ENCODE results near the gene SORCS2.

The SORCS2 gene

GRCh38 chr4:7208509-7209451, 16.4 kb downstream of the SORCS2 start:
- H3K36me3 ChIP-seq (ENCODE audit: control insufficient read depth, low read length), result no peaks in the 10 kb centered on the region
- H3F3A ChIP-seq (ENCODE audit: control insufficient read depth, insufficient read depth), result no peaks in the 10 kb centered on the region
- TF ChIP-seq CTCF (IDR thresholded peaks at IDR 0.05; ENCODE audit: low read depth, low read length, poor library complexity, severe bottlenecking) (no peak), EZH2phosphoT487 (IDR thresholded peaks at IDR 0.05; ENCODE audit: borderline replicate concordance, low read length) (no peak)
- no peaks in the 10 kb centered on the region for H3K4me1 ChIP-seq (ENCODE audit: control insufficient read depth, low read length)
- no peaks in the 10 kb centered on the region for H3K27me3 ChIP-seq (ENCODE audit: control insufficient read depth, low read length)
- no peak overlapping the region for H3K4me3 ChIP-seq (ENCODE audit: low read length)
- H3K4me2 ChIP-seq (ENCODE audit: low read length), result no peak overlapping the region
- no peak overlapping the region for H3K27ac ChIP-seq (ENCODE audit: low read depth, low read length)
- no peaks in the 10 kb centered on the region for H4K20me1 ChIP-seq (ENCODE audit: control insufficient read depth, insufficient read depth, low read depth, low read length)
- H3K9me2 ChIP-seq (replicated peaks; ENCODE audit: control insufficient read depth, low read length), result no peaks in the 10 kb centered on the region
- no peaks in the 10 kb centered on the region for H3K79me2 ChIP-seq (ENCODE audit: control insufficient read depth, low read length)
- no peaks in the 10 kb centered on the region for H3K9me3 ChIP-seq (ENCODE audit: control insufficient read depth, insufficient read depth, low read length)

GRCh38 chr4:7209699-7210098, 17.4 kb downstream of the SORCS2 start:
- H3K4me2 ChIP-seq (ENCODE audit: low read length), result no peak overlapping the region
- no peak for TF ChIP-seq CTCF (IDR thresholded peaks at IDR 0.05; ENCODE audit: low read depth, low read length, poor library complexity, severe bottlenecking)
- TF ChIP-seq EZH2phosphoT487 (IDR thresholded peaks at IDR 0.05; ENCODE audit: borderline replicate concordance, low read length), result no peak
- no peaks in the 10 kb centered on the region for H3K9me2 ChIP-seq (replicated peaks; ENCODE audit: control insufficient read depth, low read length)
- no peaks in the 10 kb centered on the region for H3K4me1 ChIP-seq (ENCODE audit: control insufficient read depth, low read length)
- H3K27me3 ChIP-seq (ENCODE audit: control insufficient read depth, low read length), result no peaks in the 10 kb centered on the region
- no peaks in the 10 kb centered on the region for H4K20me1 ChIP-seq (ENCODE audit: control insufficient read depth, insufficient read depth, low read depth, low read length)
- no peaks in the 10 kb centered on the region; the same call in 1 of the 2 replicates for H3K9me3 ChIP-seq (ENCODE audit: control insufficient read depth, insufficient read depth, low read length)
- no peaks in the 10 kb centered on the region for H3K36me3 ChIP-seq (ENCODE audit: control insufficient read depth, low read length)
- H3K79me2 ChIP-seq (ENCODE audit: control insufficient read depth, low read length), result no peaks in the 10 kb centered on the region
- H3K27ac ChIP-seq (ENCODE audit: low read depth, low read length), result no peak overlapping the region
- no peaks in the 10 kb centered on the region for H3F3A ChIP-seq (ENCODE audit: control insufficient read depth, insufficient read depth)
- H3K4me3 ChIP-seq (ENCODE audit: low read length), result no peak overlapping the region

DNA sequence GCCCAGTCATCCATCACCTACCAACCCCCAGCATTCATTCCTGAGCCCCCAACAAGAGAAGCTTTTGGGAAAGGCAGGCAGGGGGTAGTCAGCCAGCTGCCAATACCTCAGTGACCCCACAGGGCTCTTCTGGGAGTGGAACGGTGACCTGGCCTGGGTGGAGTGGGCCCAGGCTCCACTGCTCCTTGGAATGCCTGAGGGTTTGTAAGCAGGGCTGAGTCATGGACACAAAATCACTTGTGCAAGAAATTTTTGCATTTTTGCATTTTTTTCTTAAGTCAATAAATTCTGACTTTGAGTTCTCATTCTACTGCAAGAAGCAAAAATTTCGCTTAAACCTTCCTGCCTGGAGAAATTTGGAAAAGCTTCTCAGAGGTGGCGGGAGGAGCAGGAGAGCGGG, 18.5 kb downstream of the SORCS2 start:
- H3F3A ChIP-seq (ENCODE audit: control insufficient read depth, insufficient read depth), result no peaks in the 10 kb centered on the region

More for the DNA sequence above, 18.5 kb downstream of the SORCS2 start:
- Histone ChIP-seq H3K4me1 (ENCODE audit: control insufficient read depth, low read length) (no peaks in the 10 kb centered on the region), H4K20me1 (ENCODE audit: control insufficient read depth, insufficient read depth, low read depth, low read length) (no peaks in the 10 kb centered on the region), H3K9me2 (replicated peaks; ENCODE audit: control insufficient read depth, low read length) (no peaks in the 10 kb centered on the region), H3K4me3 (ENCODE audit: low read length) (no peak overlapping the region), H3K79me2 (ENCODE audit: control insufficient read depth, low read length) (no peaks in the 10 kb centered on the region), H3K9me3 (ENCODE audit: control insufficient read depth, insufficient read depth, low read length) (no peaks in the 10 kb centered on the region; the same call in 1 of the 2 replicates), H3K36me3 (ENCODE audit: control insufficient read depth, low read length) (no peaks in the 10 kb centered on the region), H3K27ac (ENCODE audit: low read depth, low read length) (no peak overlapping the region), H3K4me2 (ENCODE audit: low read length) (no peak overlapping the region), H3K27me3 (ENCODE audit: control insufficient read depth, low read length) (no peaks in the 10 kb centered on the region)
- TF ChIP-seq EZH2phosphoT487 (IDR thresholded peaks at IDR 0.05; ENCODE audit: borderline replicate concordance, low read length), result no peak
- TF ChIP-seq CTCF (IDR thresholded peaks at IDR 0.05; ENCODE audit: low read depth, low read length, poor library complexity, severe bottlenecking), result no peak

Data from DOHH2 (cell line).